Transverse colon (tissue), 4 donors: ENCODE measurements around the gene CAPN11.

ENCODE experiments used
- EP300 ChIP-seq: sonication (generic); formaldehyde crosslinking; IDR thresholded peaks from one replicate; pipeline ENCODE4 v1.6.1; 2017; ENCODE audit warnings: antibody characterized with exemption, low read depth
- POLR2A ChIP-seq: fragments of 450-650 bp; IDR thresholded peaks from one replicate; pipeline ENCODE4 v1.6.1; 2016; ENCODE audit warnings: antibody characterized with exemption, mild to moderate bottlenecking, moderate library complexity
- POLR2AphosphoS5 ChIP-seq, 3 donors: sonication (generic); formaldehyde crosslinking; IDR thresholded peaks; one replicate each; pipeline ENCODE4 v1.6.1; 2016; ENCODE audit warnings: antibody characterized with exemption in 3 of 3
- TF ChIP-seq, protein P1 (sequence below), 5 experiments: fragments of 200-600 bp in 3 of 5; fragments of 450-650 bp in 2 of 5; sonication (generic) in 3 of 5; IDR thresholded peaks; 1 replicate in 2 of 5; 2 replicates in 3 of 5; pipeline ENCODE4 v1.5.1; 2016 to 2017; ENCODE audit warnings: antibody characterized with exemption in 5 of 5, inconsistent platforms in 3 of 5, mild to moderate bottlenecking in 2 of 5, moderate library complexity in 1 of 5

DNA sequence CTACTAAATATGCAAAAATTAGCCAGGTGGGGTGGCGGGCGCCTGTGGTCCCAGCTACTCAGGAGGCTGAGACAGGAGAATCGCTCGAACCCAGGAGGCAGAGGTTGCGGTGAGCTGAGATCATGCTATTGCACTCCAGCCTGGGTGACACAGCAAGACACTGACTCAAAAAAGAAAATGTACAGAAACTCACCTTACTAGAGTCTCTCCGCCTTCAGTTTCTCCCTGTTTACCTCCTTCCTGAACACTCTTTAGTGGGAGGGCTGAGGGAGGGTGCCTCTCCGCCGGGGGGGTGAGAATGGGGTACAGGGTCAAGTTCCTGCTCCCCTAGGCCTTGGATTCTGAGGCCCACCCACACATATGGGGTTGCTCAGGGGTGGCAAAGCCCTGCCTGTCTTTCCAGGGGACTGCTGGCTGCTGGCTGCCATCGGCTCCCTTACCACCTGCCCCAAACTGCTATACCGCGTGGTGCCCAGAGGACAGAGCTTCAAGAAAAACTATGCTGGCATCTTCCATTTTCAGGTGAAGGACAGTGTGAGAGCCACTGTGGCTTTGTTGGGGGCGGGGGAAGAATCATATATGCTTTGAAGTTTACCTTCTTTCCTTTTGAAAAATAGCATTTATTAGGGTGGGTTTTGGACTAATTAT lies 13.4 kb downstream of the CAPN11 start:
- no peak for TF ChIP-seq POLR2AphosphoS5 (IDR thresholded peaks at IDR 0.05)
- TF ChIP-seq, protein P1, sequence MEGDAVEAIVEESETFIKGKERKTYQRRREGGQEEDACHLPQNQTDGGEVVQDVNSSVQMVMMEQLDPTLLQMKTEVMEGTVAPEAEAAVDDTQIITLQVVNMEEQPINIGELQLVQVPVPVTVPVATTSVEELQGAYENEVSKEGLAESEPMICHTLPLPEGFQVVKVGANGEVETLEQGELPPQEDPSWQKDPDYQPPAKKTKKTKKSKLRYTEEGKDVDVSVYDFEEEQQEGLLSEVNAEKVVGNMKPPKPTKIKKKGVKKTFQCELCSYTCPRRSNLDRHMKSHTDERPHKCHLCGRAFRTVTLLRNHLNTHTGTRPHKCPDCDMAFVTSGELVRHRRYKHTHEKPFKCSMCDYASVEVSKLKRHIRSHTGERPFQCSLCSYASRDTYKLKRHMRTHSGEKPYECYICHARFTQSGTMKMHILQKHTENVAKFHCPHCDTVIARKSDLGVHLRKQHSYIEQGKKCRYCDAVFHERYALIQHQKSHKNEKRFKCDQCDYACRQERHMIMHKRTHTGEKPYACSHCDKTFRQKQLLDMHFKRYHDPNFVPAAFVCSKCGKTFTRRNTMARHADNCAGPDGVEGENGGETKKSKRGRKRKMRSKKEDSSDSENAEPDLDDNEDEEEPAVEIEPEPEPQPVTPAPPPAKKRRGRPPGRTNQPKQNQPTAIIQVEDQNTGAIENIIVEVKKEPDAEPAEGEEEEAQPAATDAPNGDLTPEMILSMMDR (IDR thresholded peaks at IDR 0.05): no peak
- TF ChIP-seq POLR2A: no peak
- no peak for TF ChIP-seq EP300
